Right hindlimb (tissue), 1 donor: ENCODE measurements around the gene AP1B1.
A peak's percentile ranks its signal among the peaks of the same experiment; 100 is the strongest.
"Not testable (repeated sequence)": the region's sequence is repeated elsewhere in the genome, so short reads cannot be mapped to it uniquely, and the experiment has no call there.

Experiments used
- DNase-seq: peaks from one replicate; pipeline ENCODE4 v3.0.0-alpha.2; 2018

Gene AP1B1

GRCh38 chr22:29386708-29387107 is 1.7 kb downstream of the AP1B1 start:
- DNase-seq, result no peak

GRCh38 chr22:29385748-29386147 is 2.6 kb downstream of the AP1B1 start:
- DNase-seq, result no peak

- DNase-seq, result no peak
These were observed 3.1 kb downstream of the AP1B1 start for GRCh38 chr22:29385151-29385704.

- no peak for DNase-seq
These were observed 4.6 kb downstream of the AP1B1 start for GRCh38 chr22:29383740-29384139.

- DNase-seq, result no peak
These were observed 5.6 kb downstream of the AP1B1 start for GRCh38 chr22:29382580-29383302.

GRCh38 chr22:29380856-29381255 is 7.5 kb downstream of the AP1B1 start:
- no peak for DNase-seq

GRCh38 chr22:29380032-29380781 is 8.2 kb downstream of the AP1B1 start:
- no peak for DNase-seq

- DNase-seq, result no peak
These were observed 9.1 kb downstream of the AP1B1 start for GRCh38 chr22:29379258-29379657.

GRCh38 chr22:29377979-29378378 is 10.4 kb downstream of the AP1B1 start:
- no peak for DNase-seq

GRCh38 chr22:29376705-29377104 is 11.7 kb downstream of the AP1B1 start:
- not testable (repeated sequence) for DNase-seq

GRCh38 chr22:29375398-29376076 is 12.8 kb downstream of the AP1B1 start:
- DNase-seq, result no peak

- not testable (repeated sequence) for DNase-seq
These were observed 13.6 kb downstream of the AP1B1 start for GRCh38 chr22:29374806-29375205.

GRCh38 chr22:29374401-29374800 is 14.0 kb downstream of the AP1B1 start:
- DNase-seq, result no peak

GRCh38 chr22:29370537-29370936 is 17.8 kb downstream of the AP1B1 start:
- DNase-seq, result no peak

GRCh38 chr22:29369460-29369859 is 18.9 kb downstream of the AP1B1 start:
- no peak for DNase-seq

GRCh38 chr22:29359469-29359868 is 28.9 kb downstream of the AP1B1 start:
- peak; percentile 75 for DNase-seq

GRCh38 chr22:29357193-29357890 is 31.0 kb downstream of the AP1B1 start:
- DNase-seq, result not testable (repeated sequence)

- DNase-seq, result no peak
These were observed 34.5 kb downstream of the AP1B1 start for GRCh38 chr22:29353860-29354259.

- no peak for DNase-seq
These were observed 35.1 kb downstream of the AP1B1 start for GRCh38 chr22:29353286-29353685.

GRCh38 chr22:29352778-29353177 is 35.6 kb downstream of the AP1B1 start:
- DNase-seq, result no peak

GRCh38 chr22:29351891-29352290 is 36.5 kb downstream of the AP1B1 start:
- DNase-seq, result no peak

- no peak for DNase-seq
These were observed 37.3 kb downstream of the AP1B1 start for GRCh38 chr22:29351042-29351441.

- DNase-seq, result no peak
These were observed 39.4 kb downstream of the AP1B1 start for GRCh38 chr22:29348956-29349355.
